MM.1S (cell line): ENCODE data around the gene ZNF275.
A peak's percentile ranks its signal among the peaks of the same experiment; 100 is the strongest.

Experiments
- DNase-seq: peaks from one replicate; pipeline ENCODE4 v3.0.0-alpha.2; 2015
- H2AFZ ChIP-seq: fragments of 300-600 bp; sonication (generic); 2 replicates; pipeline ENCODE4 v1.6.0; 2016; ENCODE audit warnings: antibody characterized with exemption, low read length
- H3F3A ChIP-seq: fragments of 300-600 bp; sonication (generic); 2 replicates; pipeline ENCODE4 v1.6.1; 2016; ENCODE audit warnings: mild to moderate bottlenecking, antibody characterized with exemption, low read length, moderate library complexity, mixed read lengths; ENCODE audit not compliant: insufficient read depth
- H3K27ac ChIP-seq: fragments of 300-600 bp; sonication (generic); 2 replicates; pipeline ENCODE4 v1.5.1; 2016; ENCODE audit warnings: mild to moderate bottlenecking, low read length
- H3K27me3 ChIP-seq: fragments of 300-600 bp; sonication (generic); replicated peaks from 2 replicates; pipeline ENCODE4 v1.6.0; 2016; ENCODE audit warnings: low read length; ENCODE audit not compliant: insufficient read depth
- H3K36me3 ChIP-seq: fragments of 300-600 bp; sonication (generic); replicated peaks from 2 replicates; pipeline ENCODE4 v1.6.1; 2016; ENCODE audit warnings: mild to moderate bottlenecking, low read length, mixed read lengths; ENCODE audit not compliant: insufficient read depth
- H3K4me1 ChIP-seq: fragments of 300-600 bp; sonication (generic); 2 replicates; pipeline ENCODE4 v1.6.1; 2016; ENCODE audit warnings: low read length, mixed read lengths
- H3K4me2 ChIP-seq: fragments of 300-600 bp; sonication (generic); 2 replicates; pipeline ENCODE4 v1.6.0; 2016; ENCODE audit warnings: low read depth, low read length
- H3K4me3 ChIP-seq: fragments of 300-600 bp; sonication (generic); 2 replicates; pipeline ENCODE4 v1.5.1; 2016; ENCODE audit warnings: low read length, mixed read lengths
- H3K79me2 ChIP-seq: fragments of 300-600 bp; sonication (generic); 2 replicates; pipeline ENCODE4 v1.6.1; 2016; ENCODE audit warnings: mixed run types, low read length, mixed read lengths
- H3K9ac ChIP-seq: fragments of 300-600 bp; sonication (generic); 2 replicates; pipeline ENCODE4 v1.6.1; 2016; ENCODE audit warnings: low read length, mixed read lengths
- H3K9me2 ChIP-seq: fragments of 300-600 bp; sonication (generic); replicated peaks from 2 replicates; pipeline ENCODE4 v1.6.1; 2016; ENCODE audit warnings: mild to moderate bottlenecking, low read length, mixed read lengths; ENCODE audit not compliant: insufficient read depth
- H3K9me3 ChIP-seq: fragments of 300-600 bp; sonication (generic); replicated peaks from 2 replicates; pipeline ENCODE4 v1.6.1; 2016; ENCODE audit warnings: mild to moderate bottlenecking, low read length, mixed read lengths; ENCODE audit not compliant: insufficient read depth
- H4K20me1 ChIP-seq: fragments of 300-600 bp; sonication (generic); 2 replicates; pipeline ENCODE4 v1.6.1; 2016; ENCODE audit warnings: mild to moderate bottlenecking, low read length, moderate library complexity, mixed read lengths; ENCODE audit not compliant: insufficient read depth
- CTCF ChIP-seq: fragments of 300-600 bp; sonication (generic); IDR thresholded peaks from 2 replicates; pipeline ENCODE4 v1.5.1; 2016; ENCODE audit warnings: antibody characterized with exemption, low read length, mixed read lengths
- EZH2 ChIP-seq: fragments of 300-600 bp; sonication (generic); optimal IDR thresholded peaks from 2 replicates; pipeline ENCODE3; 2017; ENCODE audit warnings: low read depth, mild to moderate bottlenecking, antibody characterized with exemption, low read length, mixed read lengths
- EZH2phosphoT487 ChIP-seq: fragments of 300-600 bp; sonication (generic); IDR thresholded peaks from 2 replicates; pipeline ENCODE4 v1.6.1; 2018; ENCODE audit warnings: antibody characterized with exemption, low read length

Gene ZNF275

GRCh38 chrX:153398275-153398960 is 64.5 kb downstream of the ZNF275 start:
- H3K9me3 ChIP-seq = no peaks in the 10 kb centered on the region
- no peaks in the 10 kb centered on the region for H3K9me2 ChIP-seq
- no peaks in the 10 kb centered on the region for H3K36me3 ChIP-seq
- no peak overlapping the region for H3K4me3 ChIP-seq
- no peaks in the 10 kb centered on the region; the same call in 1 of the 2 replicates for H3K4me1 ChIP-seq
- H3K27me3 ChIP-seq = peaks cover 5% of the 10 kb centered on the region
- no peak overlapping the region for H3K27ac ChIP-seq
- DNase-seq = no peak
- no peak overlapping the region for H3K4me2 ChIP-seq
- no peaks in the 10 kb centered on the region for H3K79me2 ChIP-seq
- no peaks in the 10 kb centered on the region for H3F3A ChIP-seq
- no peak overlapping the region for H2AFZ ChIP-seq
- no peak overlapping the region for H3K9ac ChIP-seq
- no peaks in the 10 kb centered on the region for H4K20me1 ChIP-seq
- no peak for TF ChIP-seq EZH2phosphoT487
- TF ChIP-seq CTCF = no peak
- TF ChIP-seq EZH2 = no peak

GRCh38 chrX:153400146-153401132 is 66.5 kb downstream of the ZNF275 start:
- no peak overlapping the region for H3K4me3 ChIP-seq
- H3K4me1 ChIP-seq = no peaks in the 10 kb centered on the region; the same call in 1 of the 2 replicates
- peak overlapping the region; percentile 37 for H3K4me2 ChIP-seq
- peak; percentile 48 for DNase-seq
- TF ChIP-seq EZH2 (no peak), CTCF (peak; percentile 97)
- no peak overlapping the region for H2AFZ ChIP-seq
- no peaks in the 10 kb centered on the region for H3K9me3 ChIP-seq
- no peaks in the 10 kb centered on the region for H3K36me3 ChIP-seq
- H4K20me1 ChIP-seq = no peaks in the 10 kb centered on the region
- H3F3A ChIP-seq = no peaks in the 10 kb centered on the region
- H3K27ac ChIP-seq = no peak overlapping the region
- H3K79me2 ChIP-seq = no peaks in the 10 kb centered on the region
- H3K27me3 ChIP-seq = peaks cover 11% of the 10 kb centered on the region
- no peak overlapping the region for H3K9ac ChIP-seq
- no peaks in the 10 kb centered on the region for H3K9me2 ChIP-seq

GRCh38 chrX:153401133-153401764 is 67.3 kb downstream of the ZNF275 start, which contains the start of gene PNMA6E:
Gene PNMA6E (minus strand): TSS chrX:153401350. CDS start chrX:153398849, 2,501 bp downstream.
- TF ChIP-seq EZH2phosphoT487 = no peak
- no peak for TF ChIP-seq EZH2
- no peak for TF ChIP-seq CTCF
- no peaks in the 10 kb centered on the region for H3K79me2 ChIP-seq
- H2AFZ ChIP-seq = no peak within 1 kb of the TSS

More at GRCh38 chrX:153401133-153401764, 67.3 kb downstream of the ZNF275 start, which contains the start of gene PNMA6E:
- Histone ChIP-seq H3K9me2 (no peaks in the 10 kb centered on the region), H3K27ac (no peak within 1 kb of the TSS), H3K4me1 (no peaks in the 10 kb centered on the region; the same call in 1 of the 2 replicates), H3F3A (no peaks in the 10 kb centered on the region), H3K27me3 (peaks cover 18% of the 10 kb centered on the region), H3K4me2 (peak within 1 kb of the TSS; percentile 37; the same call in 1 of the 2 replicates), H3K36me3 (no peaks in the 10 kb centered on the region), H3K9ac (no peak within 1 kb of the TSS), H3K4me3 (no peak within 1 kb of the TSS), H3K9me3 (no peaks in the 10 kb centered on the region), H4K20me1 (no peaks in the 10 kb centered on the region)
- no peak for DNase-seq
